AG04449 (cell line): ENCODE results near the gene PDP2.

Source experiments
- CTCF ChIA-PET: fragments of 350-600 bp; formaldehyde crosslinking; extraction: SDS; loops from one replicate; lab custom pipeline; 2021; ENCODE audit warnings: antibody characterized with exemption; lab: Yijun Ruan, JAX
- POLR2A ChIA-PET: fragments of 400-600, 350-600 bp; formaldehyde crosslinking; extraction: SDS; loops from one replicate; lab custom pipeline; 2020; ENCODE audit warnings: antibody characterized with exemption, inconsistent platforms; lab: Yijun Ruan, JAX
- DNase-seq: peaks from one replicate; pipeline ENCODE4 v3.0.0-alpha.2; 2010; ENCODE audit warnings: low read depth, low spot score
- H3K4me3 ChIP-seq: 2 replicates; pipeline ENCODE4 v1.5.1; 2011; ENCODE audit warnings: low read depth, mild to moderate bottlenecking, control low read depth, low read length
- TF ChIP-seq, protein P1 (sequence below): IDR thresholded peaks from one replicate; pipeline ENCODE4 v1.5.1; 2011; ENCODE audit warnings: mild to moderate bottlenecking, moderate library complexity, low read length, control low read depth, inconsistent platforms; ENCODE audit not compliant: insufficient read depth; ENCODE audit errors: missing control alignments

Gene PDP2

GRCh38 chr16:66880288-66881013 lies at the start of gene PDP2:
TSS of gene PDP2 (plus strand) at chr16:66880515. CDS start at chr16:66884285, 3,770 bp downstream.
- H3K4me3 ChIP-seq: peak within 1 kb of the TSS; percentile 96
- DNase-seq: peak; percentile 52
- ChIA-PET POLR2A (interaction anchor here (0.9 kb wide), 1 partner anchor 39 kb away, joined by 3 read pairs; no protein-coding TSS in a partner anchor), CTCF (interaction anchor here (0.7 to 4.7 kb wide), 4 partner anchors 12 to 272 kb away, joined by 4 to 69 read pairs (median 20); no protein-coding TSS in a partner anchor)
- TF ChIP-seq, protein P1, sequence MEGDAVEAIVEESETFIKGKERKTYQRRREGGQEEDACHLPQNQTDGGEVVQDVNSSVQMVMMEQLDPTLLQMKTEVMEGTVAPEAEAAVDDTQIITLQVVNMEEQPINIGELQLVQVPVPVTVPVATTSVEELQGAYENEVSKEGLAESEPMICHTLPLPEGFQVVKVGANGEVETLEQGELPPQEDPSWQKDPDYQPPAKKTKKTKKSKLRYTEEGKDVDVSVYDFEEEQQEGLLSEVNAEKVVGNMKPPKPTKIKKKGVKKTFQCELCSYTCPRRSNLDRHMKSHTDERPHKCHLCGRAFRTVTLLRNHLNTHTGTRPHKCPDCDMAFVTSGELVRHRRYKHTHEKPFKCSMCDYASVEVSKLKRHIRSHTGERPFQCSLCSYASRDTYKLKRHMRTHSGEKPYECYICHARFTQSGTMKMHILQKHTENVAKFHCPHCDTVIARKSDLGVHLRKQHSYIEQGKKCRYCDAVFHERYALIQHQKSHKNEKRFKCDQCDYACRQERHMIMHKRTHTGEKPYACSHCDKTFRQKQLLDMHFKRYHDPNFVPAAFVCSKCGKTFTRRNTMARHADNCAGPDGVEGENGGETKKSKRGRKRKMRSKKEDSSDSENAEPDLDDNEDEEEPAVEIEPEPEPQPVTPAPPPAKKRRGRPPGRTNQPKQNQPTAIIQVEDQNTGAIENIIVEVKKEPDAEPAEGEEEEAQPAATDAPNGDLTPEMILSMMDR: no peak

DNA sequence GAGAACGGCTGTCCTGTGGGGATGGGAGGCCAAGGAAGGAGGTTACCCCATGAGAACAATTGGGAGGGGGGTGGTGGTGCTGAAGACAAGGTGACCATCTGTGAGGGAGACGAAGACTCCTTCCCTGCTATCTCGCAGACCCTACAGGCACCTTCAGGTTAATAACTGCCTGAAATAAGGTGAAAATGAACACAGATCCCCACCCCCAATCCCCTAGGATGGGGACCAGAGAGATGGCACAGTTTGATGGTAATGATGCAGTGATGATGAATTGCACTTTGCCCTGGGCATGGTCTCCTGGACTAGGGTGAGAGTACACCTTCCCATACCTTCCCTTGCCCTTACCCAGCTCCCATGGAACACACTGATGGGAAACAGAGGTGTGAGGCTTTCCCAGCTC lies 48.1 kb upstream of the PDP2 start:
- ChIA-PET POLR2A (no interaction called here), CTCF (interaction anchor here (0.9 to 9.0 kb wide), 10 partner anchors 9 to 261 kb away, joined by 3 to 205 read pairs (median 18); partner anchors contain the start of gene CA7)
- no peak for DNase-seq
- TF ChIP-seq, protein P1: no peak
- H3K4me3 ChIP-seq: no peak overlapping the region

DNA sequence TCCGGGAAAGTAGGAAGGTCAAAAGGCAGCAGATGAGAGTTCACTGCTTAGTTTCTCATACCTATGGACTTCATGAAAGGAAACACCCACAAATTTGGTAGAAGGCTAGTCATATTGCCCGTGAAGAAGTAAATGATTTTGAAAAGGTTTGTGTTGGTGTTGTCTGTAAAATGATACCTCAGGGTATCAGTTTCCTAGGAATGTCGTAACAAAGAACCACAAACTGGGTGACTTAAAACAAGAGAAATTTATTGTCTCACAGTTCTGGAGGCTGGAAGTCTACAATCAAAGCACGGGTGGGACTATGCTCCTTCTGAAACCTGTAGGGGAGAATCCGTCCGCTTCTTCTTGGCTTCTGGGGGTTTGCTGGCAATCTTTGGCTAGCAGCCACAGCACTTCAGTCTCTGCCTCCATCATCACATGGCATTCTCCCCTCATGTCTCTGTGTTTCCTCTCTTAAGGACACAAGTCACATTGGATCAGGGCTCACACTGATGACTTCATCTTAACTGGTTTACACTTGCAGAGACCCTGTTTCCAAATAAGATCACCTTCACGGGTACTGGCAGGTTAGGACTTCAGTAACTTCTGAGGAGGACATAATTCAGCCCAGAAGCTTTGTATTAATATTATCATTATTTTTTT lies 47.5 kb upstream of the PDP2 start:
- no peak for DNase-seq
- no peak overlapping the region for H3K4me3 ChIP-seq
- TF ChIP-seq, protein P1: no peak
- ChIA-PET CTCF (interaction anchor here (1.1 to 9.0 kb wide), 9 partner anchors 10 to 95 kb away, joined by 3 to 205 read pairs (median 20); partner anchors contain the start of gene CA7), POLR2A (no interaction called here)

GRCh38 chr16:66834746-66835145 lies 45.6 kb upstream of the PDP2 start:
- TF ChIP-seq, protein P1: no peak
- no peak overlapping the region for H3K4me3 ChIP-seq
- no peak for DNase-seq
- CTCF ChIA-PET: interaction anchor here (0.8 to 9.0 kb wide), 5 partner anchors 9 to 94 kb away, joined by 3 to 205 read pairs (median 9); partner anchors contain the start of gene CA7
- POLR2A ChIA-PET: no interaction called here

GRCh38 chr16:66840883-66841282 lies 39.4 kb upstream of the PDP2 start:
- ChIA-PET CTCF (interaction anchor here (2.0 to 12.7 kb wide), 3 partner anchors 9 to 27 kb away, joined by 6 to 205 read pairs (median 110); partner anchors contain the start of gene NAE1), POLR2A (no interaction called here)
- DNase-seq: no peak
- H3K4me3 ChIP-seq: no peak overlapping the region
- TF ChIP-seq, protein P1: no peak

DNA sequence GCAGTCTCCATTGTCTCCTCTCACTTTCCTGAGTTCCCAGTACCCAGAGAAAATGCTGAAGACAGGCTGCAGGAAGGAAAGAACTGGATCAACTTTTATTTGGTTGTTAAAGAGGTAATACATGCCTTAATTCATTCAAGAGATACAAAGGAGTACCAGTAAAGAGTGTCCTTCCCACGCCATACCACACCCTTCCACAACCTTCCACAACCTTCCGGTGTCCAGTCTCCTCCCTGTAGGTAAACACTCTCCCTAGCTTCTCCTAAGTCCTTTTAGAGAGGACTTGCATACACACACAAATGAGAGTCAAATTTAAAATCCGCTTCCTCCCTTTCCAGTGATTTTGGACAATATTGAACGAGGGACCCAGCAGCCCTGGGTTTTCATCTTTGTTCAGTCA lies 38.9 kb upstream of the PDP2 start:
- TF ChIP-seq, protein P1: no peak
- POLR2A ChIA-PET: no interaction called here
- CTCF ChIA-PET: interaction anchor here (0.9 to 12.7 kb wide), 4 partner anchors 10 to 27 kb away, joined by 3 to 205 read pairs (median 58); partner anchors contain the start of gene NAE1
- DNase-seq: no peak
- no peak overlapping the region for H3K4me3 ChIP-seq
